HG02759 (cell line): Measurements from ENCODE around the gene CBX3.
"Not testable (repeated sequence)": the region's sequence is repeated elsewhere in the genome, so short reads cannot be mapped to it uniquely, and the experiment has no call there.

Experiments used
- ATAC-seq: cut with Tn5 transposase; IDR thresholded peaks from one replicate; pipeline ENCODE4 v1.9.1; 2021; ENCODE audit warnings: mild to moderate bottlenecking, moderate library complexity; ENCODE audit not compliant: unreplicated experiment

The CBX3 gene

GRCh38 chr7:26187380-26188205 lies 14.0 kb upstream of the CBX3 start:
- ATAC-seq: no peak

DNA sequence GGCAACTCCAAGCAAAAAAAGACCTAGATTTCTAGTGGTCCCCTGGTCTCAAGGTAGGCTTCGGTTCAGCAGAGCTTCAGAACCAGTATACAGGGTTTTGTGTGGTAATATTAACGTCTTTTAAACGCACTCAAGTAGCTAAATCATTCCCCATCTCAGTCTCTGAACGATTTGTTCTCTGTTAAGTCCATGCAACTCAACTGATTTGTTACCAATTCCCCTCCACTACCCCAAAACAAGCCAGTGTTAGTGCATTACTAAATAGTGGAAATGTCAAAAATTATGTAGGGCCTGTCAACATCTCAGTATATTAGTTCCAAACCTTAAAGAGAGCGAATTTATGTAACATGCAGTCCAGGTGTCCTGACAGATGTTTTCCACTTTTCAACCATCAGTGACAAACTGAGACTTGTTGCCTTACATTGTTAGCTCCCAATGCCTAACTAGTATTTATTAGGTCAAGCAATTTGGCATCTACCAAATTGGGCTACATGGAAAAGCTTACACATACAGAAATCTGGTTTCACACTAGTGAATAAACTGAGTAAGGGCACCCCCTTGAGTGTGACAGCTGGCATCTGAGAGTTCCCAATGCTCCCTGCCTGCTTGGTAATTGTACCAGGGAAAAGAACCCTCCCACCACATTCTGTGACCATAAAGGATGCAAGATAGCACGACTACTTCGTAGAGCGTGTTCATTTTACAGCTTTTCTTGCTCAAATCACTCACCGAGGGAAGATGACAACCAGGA lies 13.2 kb upstream of the CBX3 start:
- ATAC-seq: no peak

DNA sequence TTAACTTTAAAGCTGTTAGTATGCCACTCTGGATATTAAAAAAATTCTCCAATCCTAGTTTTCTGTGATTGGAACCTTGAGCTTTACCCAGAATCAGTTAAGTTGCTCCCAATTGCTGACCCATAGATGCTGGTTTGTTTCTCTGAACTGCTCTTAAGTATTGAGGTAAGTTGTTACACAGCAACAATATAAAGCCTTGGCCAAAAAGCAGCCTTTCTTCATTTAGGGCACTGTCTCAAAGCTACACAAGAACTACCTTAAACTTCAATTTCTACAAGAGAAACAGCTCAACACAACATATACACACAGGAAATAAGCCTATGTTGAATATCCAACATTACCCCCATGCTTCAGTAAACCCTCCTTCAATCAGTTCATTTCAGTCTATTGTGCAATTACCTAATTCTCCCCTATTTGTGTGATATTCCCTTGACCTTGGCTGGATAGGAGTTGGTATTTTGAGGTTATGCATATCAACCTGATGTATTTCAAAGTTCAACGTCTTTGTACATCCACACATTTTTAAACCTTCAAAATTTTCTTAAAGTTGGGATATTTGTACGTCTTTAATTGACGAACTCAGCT lies 12.5 kb upstream of the CBX3 start:
- ATAC-seq: no peak

- no peak for ATAC-seq
Measured at GRCh38 chr7:26189697-26190096, 11.8 kb upstream of the CBX3 start.

DNA sequence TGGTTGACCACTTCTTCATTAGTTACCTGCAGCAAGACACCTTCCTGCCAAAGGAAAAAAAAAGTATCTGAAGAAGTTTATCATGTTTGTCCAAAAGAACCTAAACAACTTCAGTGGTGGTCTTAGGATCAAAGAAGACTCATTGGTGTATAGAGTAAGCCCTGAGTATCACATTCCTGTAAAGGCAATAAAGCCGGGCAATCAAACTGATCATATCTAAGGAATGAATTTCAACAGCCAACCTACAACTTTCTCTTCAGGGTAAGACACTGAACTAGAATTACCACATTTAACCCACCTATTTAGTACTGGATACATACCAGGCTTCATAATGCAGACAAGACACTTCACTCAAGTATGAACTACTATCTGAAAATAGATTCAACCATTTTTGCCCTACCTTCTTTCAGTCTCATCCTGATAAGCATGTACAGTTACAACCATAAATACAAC lies 11.1 kb upstream of the CBX3 start:
- ATAC-seq: no peak

GRCh38 chr7:26191233-26191973 lies 10.1 kb upstream of the CBX3 start:
- ATAC-seq: no peak

DNA sequence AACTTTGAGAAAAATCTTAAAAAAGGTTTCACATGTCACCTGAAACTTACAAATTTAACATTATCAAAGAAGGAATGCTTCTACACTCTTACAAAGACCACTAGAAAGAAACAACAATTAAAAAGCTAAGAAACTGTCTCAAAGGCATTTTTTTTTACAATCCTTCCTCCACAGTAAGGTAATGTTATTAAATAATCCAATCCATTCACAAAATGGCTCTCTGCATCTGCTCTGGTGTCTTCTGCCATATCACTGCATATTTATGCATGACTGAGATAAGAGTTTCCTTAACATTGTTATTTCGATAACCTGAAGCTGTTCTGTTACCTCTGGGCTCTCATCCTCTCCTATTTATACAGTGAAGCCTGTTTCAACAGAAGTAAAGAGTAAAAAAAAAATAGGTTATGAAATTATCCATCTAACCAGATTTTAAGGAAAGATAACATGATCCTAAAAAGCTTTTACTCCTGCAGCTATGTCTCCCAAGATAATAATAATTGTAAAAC lies 9.5 kb upstream of the CBX3 start:
- ATAC-seq: no peak

GRCh38 chr7:26192485-26193087 lies 9.0 kb upstream of the CBX3 start:
- no peak for ATAC-seq

DNA sequence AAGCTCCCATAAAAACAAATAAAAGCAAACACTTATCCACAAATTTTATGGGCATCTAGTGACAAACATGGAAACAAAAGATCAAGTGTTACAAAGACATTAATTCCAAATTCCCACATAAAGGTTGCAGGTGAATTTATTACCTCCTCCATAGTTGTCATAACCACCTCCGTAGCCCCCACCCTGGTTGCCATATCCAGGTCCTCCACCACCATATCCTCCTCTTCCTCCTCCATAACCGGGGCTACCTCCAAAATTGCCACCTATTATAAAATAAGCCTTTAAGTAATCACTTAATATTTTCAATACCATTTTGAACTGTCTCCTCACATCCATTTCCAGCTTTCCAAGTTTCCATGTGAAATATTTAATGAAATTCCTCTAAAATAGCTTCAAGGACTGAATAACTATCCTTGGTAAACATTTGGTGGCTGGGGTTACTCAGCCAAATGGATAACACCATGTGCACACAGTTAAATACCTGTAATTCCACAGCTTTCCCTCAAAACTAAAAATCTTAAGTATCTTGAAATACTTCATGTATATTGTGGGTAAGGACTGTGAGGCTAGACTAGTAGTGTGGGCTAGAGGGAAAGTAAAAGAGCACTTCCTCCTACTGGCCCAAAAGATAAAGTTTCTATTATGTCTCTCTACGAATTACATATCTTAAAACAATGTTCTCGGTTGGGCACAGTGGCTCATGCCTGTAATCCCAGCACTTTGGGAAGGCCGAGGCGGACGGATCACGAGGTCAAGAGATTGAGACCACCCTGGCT lies 7.9 kb upstream of the CBX3 start:
- ATAC-seq: no peak

DNA sequence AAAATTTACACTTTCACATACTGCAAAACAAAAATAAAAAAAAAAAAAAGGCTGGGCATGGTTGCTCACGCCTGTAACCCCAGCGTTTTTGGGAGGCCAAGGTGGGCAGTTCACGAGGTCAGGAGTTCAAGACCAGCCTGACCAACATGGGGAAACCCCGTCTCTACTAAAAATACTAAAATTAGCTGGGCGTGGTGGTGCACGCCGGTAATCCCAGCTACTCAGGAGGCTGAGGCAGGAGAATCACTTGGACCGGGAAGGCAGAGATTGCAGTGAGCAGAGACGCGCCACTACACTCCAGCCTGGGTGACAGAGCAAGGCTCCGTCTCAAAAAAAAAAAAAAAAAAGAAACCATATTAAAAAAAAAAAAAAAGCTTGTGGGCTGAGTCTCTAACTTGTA lies 6.8 kb upstream of the CBX3 start:
- ATAC-seq: not testable (repeated sequence)

GRCh38 chr7:26195182-26195581 lies 6.4 kb upstream of the CBX3 start:
- no peak for ATAC-seq

DNA sequence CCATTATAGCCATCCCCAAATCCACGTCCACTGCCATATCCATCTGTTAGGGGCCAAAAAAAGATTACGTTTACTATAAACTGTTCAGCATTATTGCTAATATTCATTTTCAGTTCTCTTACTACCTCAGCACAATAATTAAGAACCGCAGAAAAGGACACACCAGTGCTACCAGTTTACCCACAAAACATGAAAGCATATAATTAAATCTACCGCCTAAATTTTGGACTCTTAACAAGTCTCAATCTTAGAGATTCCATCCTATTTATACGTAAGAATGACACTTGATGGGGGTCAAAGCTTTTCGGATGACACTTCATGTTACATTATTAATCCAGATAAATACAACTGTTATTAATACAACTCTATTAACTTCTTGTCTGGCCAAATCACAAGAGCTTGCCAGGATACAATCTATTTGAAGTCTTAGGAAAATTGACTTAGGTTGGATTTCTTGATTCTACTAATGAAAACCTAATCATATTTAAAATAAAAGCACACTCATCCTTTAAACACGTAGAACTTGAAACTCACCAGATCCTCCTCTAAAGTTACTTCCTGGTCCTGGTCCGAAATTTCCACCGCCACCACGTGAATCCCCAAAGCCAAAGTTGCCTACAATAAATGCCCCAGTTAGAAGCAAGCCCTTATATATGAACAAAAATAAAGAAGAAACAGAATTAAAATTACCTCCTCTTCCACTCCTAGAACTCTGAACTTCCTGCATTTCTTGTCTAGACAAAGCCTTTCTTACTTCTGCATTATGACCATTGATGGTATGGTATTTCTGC lies 5.5 kb upstream of the CBX3 start:
- no peak for ATAC-seq

DNA sequence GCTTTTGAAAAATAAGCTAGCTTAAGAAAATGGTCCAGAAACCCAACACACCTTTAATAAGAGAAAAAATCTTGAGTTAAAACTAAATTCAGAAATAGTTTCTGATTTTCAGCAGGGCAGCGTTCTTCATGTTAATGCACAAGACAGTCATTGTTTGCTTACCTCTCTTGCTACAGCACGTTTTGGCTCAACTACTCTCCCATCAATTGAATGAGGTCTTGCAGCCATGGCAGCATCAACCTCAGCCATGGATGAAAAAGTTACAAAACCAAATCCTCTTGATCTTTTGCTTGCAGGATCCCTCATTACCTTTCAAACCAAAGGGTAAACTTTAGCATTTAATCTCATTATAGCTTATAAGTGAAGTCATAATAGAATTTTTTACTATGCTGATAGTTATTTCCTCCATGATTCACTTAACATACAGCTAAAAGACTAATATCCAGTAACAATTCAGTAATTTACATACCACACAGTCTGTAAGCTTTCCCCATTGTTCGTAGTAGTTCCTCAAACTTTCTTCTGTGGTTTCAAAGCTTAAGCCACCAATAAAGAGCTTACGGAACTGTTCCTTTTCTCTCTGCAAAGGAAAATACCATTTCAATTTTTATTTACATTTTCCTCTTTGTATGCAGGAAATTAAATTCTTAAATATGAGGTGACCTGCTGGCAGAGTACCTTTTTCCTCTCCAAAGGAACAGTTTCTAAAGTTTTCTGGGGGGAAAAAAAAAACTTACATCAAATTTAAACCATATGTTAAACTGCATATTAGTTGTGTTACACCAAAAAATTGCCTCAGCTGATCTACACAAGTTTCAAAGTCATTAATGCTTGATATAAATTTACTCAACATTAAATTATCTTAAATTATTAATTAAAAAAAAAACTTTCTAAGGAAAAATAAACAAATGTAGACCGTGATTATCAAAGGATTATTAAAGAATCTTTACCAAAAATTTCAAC lies 4.1 kb upstream of the CBX3 start:
- ATAC-seq: no peak

DNA sequence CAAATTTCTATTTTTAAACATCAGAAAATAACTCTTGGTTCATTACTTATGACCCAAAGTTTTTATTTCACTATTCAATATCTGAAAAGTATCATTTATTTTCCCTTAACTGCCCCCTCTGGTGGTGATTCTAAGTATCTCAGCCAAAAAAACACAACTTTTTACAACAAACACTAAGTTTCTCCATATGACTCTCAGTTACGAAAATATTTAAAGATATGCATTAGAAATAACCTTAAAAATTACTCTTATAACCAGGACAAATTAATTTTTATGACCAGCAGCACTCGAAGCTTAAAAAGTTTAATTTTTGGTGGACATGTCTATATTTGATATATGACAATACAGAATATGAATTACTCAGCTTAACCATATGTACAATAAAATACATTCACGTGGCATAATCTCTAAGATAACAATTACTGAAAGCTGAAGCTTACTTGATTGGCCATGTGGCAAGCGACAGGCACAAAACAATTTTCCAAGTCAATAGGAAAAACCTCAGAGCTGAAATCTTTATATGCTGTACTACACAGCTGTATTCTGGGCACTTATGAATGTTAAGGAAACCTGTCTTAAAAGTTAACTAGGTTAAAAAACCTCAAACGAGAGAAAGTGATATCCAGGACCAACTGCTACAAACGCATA lies 3.3 kb upstream of the CBX3 start:
- no peak for ATAC-seq

DNA sequence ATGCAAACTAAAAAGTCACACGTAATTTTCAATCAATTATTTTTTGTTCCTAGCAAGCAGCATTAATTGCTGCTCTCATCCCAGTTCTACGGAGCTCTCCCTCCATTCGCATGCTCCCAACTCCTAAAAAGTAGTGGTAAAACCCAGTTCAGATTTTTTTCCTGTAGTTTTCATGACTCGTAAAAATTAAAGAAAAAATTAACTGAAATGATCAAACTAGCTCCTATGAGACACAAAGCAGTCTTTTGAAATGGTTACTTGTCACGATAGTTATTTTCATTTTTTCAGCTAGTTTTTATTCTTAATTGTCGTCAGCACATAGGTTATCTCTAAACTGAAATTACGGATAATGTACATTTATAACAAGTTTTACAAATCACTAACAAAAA lies 2.8 kb upstream of the CBX3 start:
- ATAC-seq: no peak

DNA sequence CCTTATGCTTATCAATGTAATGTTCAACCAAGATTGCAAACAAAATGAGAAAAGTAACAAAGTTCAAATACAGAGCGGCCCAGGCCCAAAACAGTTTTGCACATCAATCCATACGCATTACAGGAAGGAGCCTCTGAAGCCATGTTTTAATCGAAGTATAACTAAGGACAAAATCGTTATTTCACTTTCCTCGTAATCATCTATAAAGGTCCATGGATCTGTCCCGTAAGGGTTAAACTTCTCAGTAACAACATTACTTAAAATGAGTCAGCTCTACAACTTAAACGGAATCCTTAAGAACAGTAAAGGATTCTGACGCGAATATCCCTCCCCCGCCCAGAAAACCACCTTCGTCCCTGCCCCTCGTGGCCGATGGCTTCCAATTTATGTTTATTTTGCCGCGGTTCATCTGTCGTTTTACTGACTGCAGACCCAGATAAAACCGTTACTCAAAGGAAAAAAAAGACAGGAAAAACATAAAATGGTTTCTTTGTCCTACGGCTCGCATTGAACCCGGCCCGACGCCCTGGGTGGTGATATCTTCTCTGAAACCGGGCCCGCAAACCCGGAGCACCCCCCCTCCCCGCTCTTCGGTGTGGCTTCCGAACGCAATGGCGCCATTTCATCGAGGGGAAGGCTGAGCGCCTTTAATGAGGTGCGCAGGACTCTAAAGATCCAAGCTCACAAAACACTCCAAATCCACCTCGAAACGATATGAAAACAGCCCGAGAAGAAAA lies 2.1 kb upstream of the CBX3 start:
- no peak for ATAC-seq

GRCh38 chr7:26200038-26200443 lies 1.5 kb upstream of the CBX3 start:
- peak; percentile 12 for ATAC-seq
